K562 (cell line): ENCODE results near the gene TTN. TPM values are rescaled to one million over a fixed set of nuclear protein-coding genes. Genes with fewer than 3 reads are reported as not detected.

Experiments
- ATAC-seq: fragments of 200-7000 bp; cut with Tn5 transposase; 3 replicates; pipeline ENCODE4 v1.9.1; 2020; ENCODE audit warnings: moderate library complexity
- BruUV-seq: library from RNA; stranded (reverse); fragments of 400-500 nt; replicated peaks from 2 replicates; lab custom pipeline; 2021; lab: Mats Ljungman, UMichigan
- CTCF ChIA-PET: fragments of 300-600 bp; formaldehyde crosslinking; extraction: SDS; loops from one replicate; lab custom pipeline; 2021; ENCODE audit warnings: low intra/inter-chr PET ratio; lab: Yijun Ruan, JAX
- POLR2A ChIA-PET: fragments of 300-600, 350-650 bp; sonication (Branson Sonifier 250); formaldehyde crosslinking; extraction: SDS; loops from one replicate; lab custom pipeline; 2021; ENCODE audit warnings: antibody characterized with exemption, inconsistent platforms; lab: Yijun Ruan, JAX
- DNase-seq, 4 experiments: peaks; one replicate each; pipeline versions ENCODE4 v3.0.0 to v3.0.0-alpha.2; 2011 to 2018; ENCODE audit warnings: low spot score in 3 of 4, mixed read lengths in 3 of 4; ENCODE audit errors: extremely low read depth in 1 of 4
- FAIRE-seq: peaks from 2 replicates; lab custom pipeline; 2011; peaks lifted over from hg19 to GRCh38; lab: Jason Lieb, UNC
- H2AFZ ChIP-seq: 2 replicates; pipeline ENCODE4 v1.6.0; 2011; ENCODE audit warnings: low read depth, low read length, control low read depth, inconsistent platforms
- H3K27ac ChIP-seq: fragments of 200-600 bp; 3 replicates; pipeline ENCODE4 v1.8.0; 2011; ENCODE audit warnings: low read depth, mild to moderate bottlenecking, control low read depth, inconsistent platforms, low read length, moderate library complexity, mixed read lengths; ENCODE audit errors: extremely low read depth
- H3K27me3 ChIP-seq, 2 experiments: fragments of 300-600 bp in 1 of 2; 2 replicates in 1 of 2; 3 replicates in 1 of 2; pipeline versions ENCODE4 v1.6.0 to v1.8.0; 2011; ENCODE audit warnings: inconsistent platforms in 2 of 2, low read length in 2 of 2, mild to moderate bottlenecking in 1 of 2, mixed read lengths in 1 of 2, moderate library complexity in 1 of 2; ENCODE audit not compliant: control insufficient read depth in 2 of 2, insufficient read depth in 2 of 2
- H3K36me3 ChIP-seq: fragments of 300-600 bp; 3 replicates; pipeline ENCODE4 v1.8.0; 2011; ENCODE audit warnings: mild to moderate bottlenecking, low read length, inconsistent platforms; ENCODE audit not compliant: control insufficient read depth, insufficient read depth
- H3K4me1 ChIP-seq, 2 experiments: fragments of 200-600 bp in 1 of 2; replicated peaks in 1 of 2; 2 replicates in 1 of 2; 3 replicates in 1 of 2; pipeline versions ENCODE4 v1.5.1 to v1.8.0; 2011; ENCODE audit warnings: inconsistent platforms in 2 of 2, low read length in 2 of 2, mild to moderate bottlenecking in 1 of 2, mixed read lengths in 1 of 2, moderate library complexity in 1 of 2; ENCODE audit not compliant: control insufficient read depth in 2 of 2, insufficient read depth in 2 of 2
- H3K4me2 ChIP-seq: 2 replicates; pipeline ENCODE4 v1.6.1; 2011; ENCODE audit warnings: low read length, control low read depth, inconsistent platforms, mixed read lengths; ENCODE audit not compliant: insufficient read depth
- H3K4me3 ChIP-seq: fragments of 200-600 bp; sonication (generic), shearing (Covaris generic); 2 replicates; pipeline ENCODE4 v1.5.1; 2016; ENCODE audit warnings: control low read depth, inconsistent platforms
- H3K79me2 ChIP-seq: fragments of 200-600 bp; 3 replicates; pipeline ENCODE4 v1.8.0; 2011; ENCODE audit warnings: low read length, inconsistent platforms; ENCODE audit not compliant: control insufficient read depth, insufficient read depth
- H3K9ac ChIP-seq, 2 experiments: 2 replicates each; pipeline versions ENCODE4 v1.6.0 to v1.6.1; 2011; ENCODE audit warnings: low read depth in 2 of 2, low read length in 2 of 2, control low read depth in 1 of 2, inconsistent platforms in 1 of 2, mild to moderate bottlenecking in 1 of 2, mixed read lengths in 1 of 2; ENCODE audit not compliant: insufficient read depth in 1 of 2
- H3K9me1 ChIP-seq: one replicate; pipeline ENCODE4 v1.6.0; 2011; ENCODE audit warnings: inconsistent platforms, mild to moderate bottlenecking, low read length, moderate library complexity; ENCODE audit not compliant: control insufficient read depth, insufficient read depth
- H3K9me3 ChIP-seq: replicated peaks from 2 replicates; pipeline ENCODE4 v1.5.1; 2011; ENCODE audit warnings: low read depth, low read length, inconsistent platforms; ENCODE audit not compliant: control insufficient read depth, insufficient read depth
- H4K20me1 ChIP-seq: replicated peaks from 2 replicates; pipeline ENCODE4 v1.6.1; 2011; ENCODE audit warnings: low read length, inconsistent platforms, mixed read lengths; ENCODE audit not compliant: control insufficient read depth, insufficient read depth
- ELF1 ChIP-seq: fragments of 200-800 bp; sonication (Bioruptor generic); IDR thresholded peaks from 2 replicates; pipeline ENCODE4 v1.6.1; 2016; ENCODE audit warnings: missing genetic modification characterization, missing compliant biosample characterization
- GTF2E2 ChIP-seq: fragments of 200-800 bp; sonication (Bioruptor generic); IDR thresholded peaks from 2 replicates; pipeline ENCODE4 v1.6.1; 2016; ENCODE audit warnings: missing genetic modification characterization, missing compliant biosample characterization
- HLTF ChIP-seq: fragments of 450-650 bp; IDR thresholded peaks from 2 replicates; pipeline ENCODE4 v1.6.1; 2016
- HNRNPL ChIP-seq: fragments of 200-400 bp; formaldehyde crosslinking; IDR thresholded peaks from 2 replicates; pipeline ENCODE4 v1.6.1; 2017; ENCODE audit warnings: low read depth, mild to moderate bottlenecking, low read length
- KAT7 ChIP-seq: sonication (generic); formaldehyde crosslinking; IDR thresholded peaks from 2 replicates; pipeline ENCODE4 v1.8.0; 2022; ENCODE audit warnings: missing genetic modification reagents, mild to moderate bottlenecking, borderline replicate concordance
- LCOR ChIP-seq: sonication (generic); formaldehyde crosslinking; IDR thresholded peaks from 2 replicates; pipeline ENCODE4 v1.8.0; 2022; ENCODE audit warnings: mild to moderate bottlenecking, missing genetic modification reagents
- MAFK ChIP-seq: IDR thresholded peaks from 2 replicates; pipeline ENCODE4 v1.6.1; 2011; ENCODE audit warnings: low read length, improper control_type of control experiment
- PCBP1 ChIP-seq: fragments of 200-400 bp; formaldehyde crosslinking; IDR thresholded peaks from 2 replicates; pipeline ENCODE4 v1.6.1; 2018; ENCODE audit warnings: mild to moderate bottlenecking, low read depth, low read length; ENCODE audit not compliant: poor library complexity, severe bottlenecking
- PHB2 ChIP-seq: fragments of 450-650 bp; IDR thresholded peaks from 2 replicates; pipeline ENCODE4 v1.6.1; 2017; ENCODE audit warnings: low read depth
- RFX7 ChIP-seq: fragments of 250-450 bp; sonication (Bioruptor Pico); IDR thresholded peaks from 2 replicates; pipeline ENCODE4 v1.5.1; 2021; ENCODE audit warnings: mild to moderate bottlenecking
- SREBF1 ChIP-seq: fragments of 150-350 bp; IDR thresholded peaks from 2 replicates; pipeline ENCODE4 v1.6.1; 2014; ENCODE audit warnings: antibody characterized with exemption, low read depth, low read length, borderline replicate concordance
- SRSF1 ChIP-seq: fragments of 200-400 bp; formaldehyde crosslinking; IDR thresholded peaks from 2 replicates; pipeline ENCODE4 v1.6.1; 2017; ENCODE audit warnings: mild to moderate bottlenecking, low read depth, low read length, moderate library complexity
- TAF15 ChIP-seq: fragments of 200-400 bp; formaldehyde crosslinking; IDR thresholded peaks from 2 replicates; pipeline ENCODE4 v1.6.1; 2017; ENCODE audit warnings: mild to moderate bottlenecking, low read depth, low read length, moderate library complexity
- TFAM ChIP-seq: fragments of 250-450 bp; sonication (Bioruptor Pico); conservative IDR thresholded peaks from 2 replicates; pipeline ENCODE4 v1.5.0; 2021; ENCODE audit warnings: mild to moderate bottlenecking, moderate library complexity
- ZBTB9 ChIP-seq: fragments of 450-650 bp; formaldehyde crosslinking; IDR thresholded peaks from 2 replicates; pipeline ENCODE4 v1.4.0; 2020; ENCODE audit warnings: mild to moderate bottlenecking, moderate library complexity
- ZNF146 ChIP-seq: IDR thresholded peaks from one replicate; pipeline ENCODE4 v1.6.1; 2018; ENCODE audit warnings: missing compliant biosample characterization; ENCODE audit not compliant: unreplicated experiment
- WGBS: fragments of 100-300 bp; shearing (Covaris generic); methylation state at CpG from one replicate; pipeline ENCODE4 v1.1.6; 2016; ENCODE audit warnings: low coverage, mixed read lengths; ENCODE audit not compliant: insufficient coverage; ENCODE audit errors: missing lambda C conversion rate; 5-methylcytosine and 5-hydroxymethylcytosine counted together
- in situ Hi-C: fragments of 300-500 bp; cut with MboI; formaldehyde crosslinking; loops from 4 replicates; pipeline ENCODE4 v1.15.0; 2018; ENCODE audit warnings: inconsistent platforms, mixed read lengths
- intact Hi-C: fragments of 100-400 bp; cut with micrococcal nuclease; formaldehyde crosslinking; loops from 2 replicates; pipeline ENCODE4 v1.14.2; 2022
- polyA plus RNA-seq, 8 experiments: library from polyadenylated mRNA; depleted of rRNA in 4 of 8; stranded (reverse) in 5 of 8; unstranded in 3 of 8; fragments of >200 nt; fragmentation: Nextera tagmentation in 2 of 8; fragmentation: Illumina TruSeq in 1 of 8; extraction: Ambion mirVana in 2 of 8; extraction: Trizol in 1 of 8; gene quantifications; 2 replicates each; pipeline versions ENCODE4 v1.2.1 to v1.2.3, GENCODE V29; 2011 to 2014; ENCODE audit warnings: inconsistent platforms in 1 of 8, missing spikeins in 1 of 8
- total RNA-seq, 7 experiments: library from RNA; depleted of rRNA in 6 of 7; stranded (reverse); fragments of >200 nt in 6 of 7; fragmentation: Illumina TruSeq in 2 of 7; extraction: Trizol in 2 of 7; gene quantifications; 2 replicates each; pipeline versions ENCODE4 v1.2.1 to v1.2.3, GENCODE V29; 2011 to 2021; ENCODE audit warnings: low replicate concordance in 1 of 7
- TF ChIP-seq, protein P1 (sequence below), 2 experiments: fragments of 250-450 bp in 1 of 2; fragments of 450-650 bp in 1 of 2; sonication (Bioruptor Pico) in 1 of 2; IDR thresholded peaks; 2 replicates each; pipeline versions ENCODE4 v1.6.1 to v1.8.0; 2016 to 2021; ENCODE audit warnings: mild to moderate bottlenecking in 2 of 2, moderate library complexity in 2 of 2, missing compliant biosample characterization in 1 of 2, missing genetic modification characterization in 1 of 2
- TF ChIP-seq, protein P2 (sequence below): sonication (generic); formaldehyde crosslinking; IDR thresholded peaks from 2 replicates; pipeline ENCODE4 v1.8.0; 2022; ENCODE audit warnings: mild to moderate bottlenecking, low read depth, missing genetic modification reagents
- TF ChIP-seq, protein P3 (sequence below): sonication (generic); formaldehyde crosslinking; IDR thresholded peaks from 2 replicates; pipeline ENCODE4 v1.8.0; 2022; ENCODE audit warnings: mild to moderate bottlenecking, missing genetic modification reagents, borderline replicate concordance

Gene TTN
- total and polyA plus RNA-seq, 9 of the 15 experiments (the other 6 are each of a cell fraction or from before 2014, with no cell fraction given) = under 0.01 to 0.20 (median 0.04) TPM; not detected in 1

- Histone ChIP-seq H4K20me1 (no peaks in the 10 kb centered on the region), H3K9ac (no peak overlapping the region), H3K9me3 (no peaks in the 10 kb centered on the region), H3K4me3 (no peak overlapping the region), H2AFZ (no peak overlapping the region), H3K4me2 (no peak overlapping the region), H3K36me3 (peaks cover 14% of the 10 kb centered on the region; the same call in 2 of the 3 replicates), H3K9me1 (no peaks in the 10 kb centered on the region), H3K79me2 (no peaks in the 10 kb centered on the region), H3K4me1 (no peaks in the 10 kb centered on the region), H3K27me3 (no peaks in the 10 kb centered on the region), H3K27ac (no peak overlapping the region)
- intact Hi-C loops (no loop called here), in situ Hi-C loops (no loop called here)
- DNase-seq (no peak), ATAC-seq (no peak), FAIRE-seq (no peak)
- WGBS = 66% methylated on average over 2 of the region's 2 CpGs
- TF ChIP-seq ZNF146 (CRISPR knock-in tag) (no peak), ELF1 (tag) (no peak), HNRNPL (no peak), KAT7 (CRISPR knock-in tag) (no peak), GTF2E2 (no peak), PCBP1 (no peak), PHB2 (no peak), SRSF1 (no peak), TAF15 (no peak), LCOR (CRISPR knock-in tag) (no peak), RFX7 (no peak), TFAM (CRISPR knock-in tag) (no peak), MAFK (no peak), SREBF1 (no peak), HLTF (no peak), ZBTB9 (CRISPR knock-in tag) (no peak)
- TF ChIP-seq, protein P1, sequence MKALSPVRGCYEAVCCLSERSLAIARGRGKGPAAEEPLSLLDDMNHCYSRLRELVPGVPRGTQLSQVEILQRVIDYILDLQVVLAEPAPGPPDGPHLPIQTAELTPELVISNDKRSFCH (CRISPR knock-in tag; IDR thresholded peaks at IDR 0.05) = no peak
- TF ChIP-seq, protein P1 (tag; IDR thresholded peaks at IDR 0.05) = no peak
- TF ChIP-seq, protein P2, sequence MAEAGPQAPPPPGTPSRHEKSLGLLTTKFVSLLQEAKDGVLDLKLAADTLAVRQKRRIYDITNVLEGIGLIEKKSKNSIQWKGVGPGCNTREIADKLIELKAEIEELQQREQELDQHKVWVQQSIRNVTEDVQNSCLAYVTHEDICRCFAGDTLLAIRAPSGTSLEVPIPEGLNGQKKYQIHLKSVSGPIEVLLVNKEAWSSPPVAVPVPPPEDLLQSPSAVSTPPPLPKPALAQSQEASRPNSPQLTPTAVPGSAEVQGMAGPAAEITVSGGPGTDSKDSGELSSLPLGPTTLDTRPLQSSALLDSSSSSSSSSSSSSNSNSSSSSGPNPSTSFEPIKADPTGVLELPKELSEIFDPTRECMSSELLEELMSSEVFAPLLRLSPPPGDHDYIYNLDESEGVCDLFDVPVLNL (CRISPR knock-in tag) = no peak
- TF ChIP-seq, protein P3, sequence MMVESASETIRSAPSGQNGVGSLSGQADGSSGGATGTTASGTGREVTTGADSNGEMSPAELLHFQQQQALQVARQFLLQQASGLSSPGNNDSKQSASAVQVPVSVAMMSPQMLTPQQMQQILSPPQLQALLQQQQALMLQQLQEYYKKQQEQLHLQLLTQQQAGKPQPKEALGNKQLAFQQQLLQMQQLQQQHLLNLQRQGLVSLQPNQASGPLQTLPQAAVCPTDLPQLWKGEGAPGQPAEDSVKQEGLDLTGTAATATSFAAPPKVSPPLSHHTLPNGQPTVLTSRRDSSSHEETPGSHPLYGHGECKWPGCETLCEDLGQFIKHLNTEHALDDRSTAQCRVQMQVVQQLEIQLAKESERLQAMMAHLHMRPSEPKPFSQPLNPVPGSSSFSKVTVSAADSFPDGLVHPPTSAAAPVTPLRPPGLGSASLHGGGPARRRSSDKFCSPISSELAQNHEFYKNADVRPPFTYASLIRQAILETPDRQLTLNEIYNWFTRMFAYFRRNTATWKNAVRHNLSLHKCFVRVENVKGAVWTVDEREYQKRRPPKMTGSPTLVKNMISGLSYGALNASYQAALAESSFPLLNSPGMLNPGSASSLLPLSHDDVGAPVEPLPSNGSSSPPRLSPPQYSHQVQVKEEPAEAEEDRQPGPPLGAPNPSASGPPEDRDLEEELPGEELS = no peak
- CTCF ChIA-PET = no interaction called here
- BruUV-seq = no TSS peak
- POLR2A ChIA-PET = no interaction called here
Observed at GRCh38 chr2:178553047-178553446, 254.2 kb downstream of the TTN start.
